Measurements from ENCODE around the gene SETD5. TPM values are rescaled to one million over a fixed set of nuclear protein-coding genes. Genes with fewer than 3 reads are reported as not detected.

Gene SETD5
- total RNA-seq, 1 donor from 2014 or later = 124 TPM

DNA sequence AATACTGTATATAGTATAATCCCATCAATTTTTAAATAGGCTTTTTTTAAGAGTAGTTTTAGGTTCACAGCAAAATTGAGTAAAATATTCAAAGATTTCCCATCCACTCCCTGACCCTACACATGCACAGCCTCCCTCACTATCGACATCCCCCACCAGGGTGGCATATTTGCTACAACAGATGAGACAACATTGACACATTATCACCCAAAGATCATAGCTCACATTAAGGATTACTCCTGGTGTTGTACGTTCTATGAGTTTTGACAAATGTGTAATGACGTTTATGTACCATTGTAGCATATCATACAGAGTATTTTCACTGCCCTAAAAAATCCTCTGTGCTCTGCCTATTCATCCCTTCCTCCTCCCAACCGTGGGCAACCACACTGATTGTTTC is 116.9 kb downstream of the SETD5 start:
- DNase-seq = no peak
- H3K27me3 ChIP-seq = peaks cover 13% of the 10 kb centered on the region
- H3K27ac ChIP-seq = no peak overlapping the region
- H3K4me3 ChIP-seq = no peak overlapping the region
- no peaks in the 10 kb centered on the region for H3K36me3 ChIP-seq
- ATAC-seq = no peak
- no peaks in the 10 kb centered on the region for H3K9me3 ChIP-seq
- H3K4me1 ChIP-seq = no peaks in the 10 kb centered on the region
- no peak for TF ChIP-seq CTCF (IDR thresholded peaks at IDR 0.05)
- intact Hi-C loops (cut with DNase I) = no loop called here

DNA sequence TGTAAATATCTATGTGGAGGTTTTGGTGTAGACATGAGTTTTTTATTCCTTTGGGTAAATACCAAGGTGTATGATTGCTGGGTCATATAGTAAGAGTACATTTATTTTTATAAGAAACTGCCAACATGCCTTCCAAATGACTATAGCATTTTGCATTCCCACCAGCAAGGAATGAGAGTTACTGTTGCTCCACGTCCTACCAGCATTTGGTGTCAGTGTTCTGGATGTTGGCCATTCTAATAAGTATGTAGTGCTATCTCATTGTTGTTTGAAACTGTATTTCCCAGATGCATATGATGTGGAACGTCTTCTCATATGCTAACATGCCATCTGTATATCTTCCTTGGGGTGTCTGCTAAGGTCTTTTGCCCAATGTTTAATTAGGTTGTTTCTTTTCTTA is 117.5 kb downstream of the SETD5 start:
- no peaks in the 10 kb centered on the region for H3K4me1 ChIP-seq

GRCh38 chr3:9525078-9525477 is 127.7 kb downstream of the SETD5 start:
- no peak overlapping the region for H3K4me3 ChIP-seq
- no peaks in the 10 kb centered on the region for H3K4me1 ChIP-seq
- intact Hi-C loops (cut with DNase I) = no loop called here
- no peak for TF ChIP-seq CTCF (IDR thresholded peaks at IDR 0.05)
- no peak overlapping the region for H3K27ac ChIP-seq
- H3K9me3 ChIP-seq = no peaks in the 10 kb centered on the region
- ATAC-seq = no peak
- no peak for DNase-seq
- H3K27me3 ChIP-seq = no peaks in the 10 kb centered on the region
- H3K36me3 ChIP-seq = no peaks in the 10 kb centered on the region

More for the DNA sequence above, 117.5 kb downstream of the SETD5 start:
- Histone ChIP-seq H3K4me3 (no peak overlapping the region), H3K36me3 (no peaks in the 10 kb centered on the region), H3K27ac (no peak overlapping the region), H3K27me3 (peaks cover 7% of the 10 kb centered on the region), H3K9me3 (no peaks in the 10 kb centered on the region)
- ATAC-seq = no peak
- DNase-seq = no peak
- intact Hi-C loops (cut with DNase I) = no loop called here
- TF ChIP-seq CTCF (IDR thresholded peaks at IDR 0.05) = no peak

Other genes with a start within 250 kb of the SETD5 start
- 3.2 TPM for gene SRGAP3, start 148.0 kb upstream of the SETD5 start, total RNA-seq
- gene THUMPD3, start 34.6 kb upstream of the SETD5 start, total RNA-seq = 34.8 TPM
- gene LHFPL4, start 156.2 kb downstream of the SETD5 start, total RNA-seq = not detected

Data from upper lobe of right lung (tissue), 1 donor.